HG03066 (cell line): ENCODE results near the gene IL18R1.

Source experiments
- ATAC-seq: cut with Tn5 transposase; IDR thresholded peaks from one replicate; pipeline ENCODE4 v1.9.1; 2021; ENCODE audit warnings: low read depth; ENCODE audit not compliant: unreplicated experiment

The IL18R1 gene

DNA sequence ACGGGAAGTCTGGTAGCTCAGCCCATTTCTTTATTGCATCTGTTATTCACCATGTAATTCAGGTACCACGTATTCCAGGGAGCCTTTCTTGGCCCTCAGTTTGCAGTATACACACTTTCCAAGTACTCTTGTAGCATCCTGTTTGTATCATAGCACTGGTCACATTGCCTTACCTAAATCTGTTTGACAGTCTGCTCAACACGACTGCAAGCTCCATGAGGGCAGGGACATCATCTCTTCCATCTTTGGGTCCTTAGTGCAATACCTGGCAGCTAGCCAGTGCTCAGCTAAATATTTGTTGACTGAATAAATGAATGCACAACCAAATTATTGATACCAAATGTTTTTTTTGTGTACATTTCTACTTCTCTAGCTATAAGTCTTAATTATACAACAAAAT is 11.2 kb upstream of the IL18R1 start:
- no peak for ATAC-seq

GRCh38 chr2:102345329-102345920 is 10.2 kb upstream of the IL18R1 start:
- ATAC-seq = no peak

DNA sequence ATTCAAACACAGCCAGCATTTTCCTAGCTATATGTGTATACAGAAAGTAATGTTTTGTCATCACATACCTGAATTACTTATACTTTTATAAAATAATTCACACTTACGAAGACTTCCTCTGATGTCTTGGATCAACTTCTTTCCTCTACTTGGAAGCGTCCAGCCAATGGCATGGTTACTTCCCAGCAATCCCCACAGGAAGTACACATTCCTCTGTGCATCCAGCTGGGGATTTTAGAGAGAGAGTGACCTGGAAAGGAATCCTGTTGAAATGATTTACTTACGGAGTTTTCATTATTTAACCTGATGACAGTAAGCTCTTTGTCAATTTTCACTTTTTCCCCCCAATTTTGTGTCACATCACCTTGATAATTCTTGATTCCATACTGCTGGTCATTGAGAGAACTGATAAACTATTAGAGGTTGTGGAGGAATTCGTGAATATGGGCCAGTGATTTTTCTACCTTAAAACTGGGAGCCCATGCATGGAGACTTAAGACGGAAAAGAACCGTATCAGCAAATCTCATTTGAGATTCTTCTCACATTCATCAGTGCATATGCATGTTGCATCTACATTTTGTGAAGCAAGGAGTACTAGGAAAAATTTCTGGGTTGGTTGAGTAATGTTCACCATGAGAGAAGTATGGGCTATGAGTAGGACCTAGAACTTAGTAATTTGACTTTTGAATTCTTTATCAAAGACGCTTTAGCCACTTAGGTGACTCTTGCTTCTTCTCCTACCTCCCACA is 9.0 kb upstream of the IL18R1 start:
- ATAC-seq = no peak

DNA sequence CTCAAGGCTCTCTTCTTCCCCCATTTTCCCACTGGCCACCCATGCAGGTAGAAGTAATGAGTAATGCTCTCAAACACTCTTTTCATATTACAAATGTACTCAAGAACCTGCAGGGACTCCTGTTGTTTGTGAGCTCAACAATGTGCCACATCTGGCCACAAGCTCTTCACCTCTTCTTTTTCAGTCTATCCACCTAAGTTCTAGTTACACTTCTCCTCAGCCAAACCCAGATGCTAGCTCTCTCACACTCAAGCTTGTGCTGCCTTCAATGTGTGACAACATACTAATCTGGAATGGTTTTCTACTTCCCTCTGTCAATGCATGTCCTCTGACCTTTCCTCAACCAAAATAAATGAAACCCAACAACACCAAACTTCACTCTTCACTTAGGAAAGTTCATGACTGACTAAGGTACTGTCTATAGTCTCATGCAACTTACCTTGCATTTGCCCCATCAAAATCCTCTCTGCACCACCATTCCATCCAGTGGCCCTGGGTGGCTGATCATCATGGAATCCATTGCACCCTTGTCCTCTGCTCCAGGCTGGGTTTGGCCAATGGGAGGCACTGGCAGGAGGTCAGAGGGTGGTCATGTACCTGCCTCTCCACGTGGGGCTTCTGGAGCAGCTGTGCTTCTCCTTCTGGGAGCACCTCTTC is 5.3 kb upstream of the IL18R1 start:
- ATAC-seq = no peak

DNA sequence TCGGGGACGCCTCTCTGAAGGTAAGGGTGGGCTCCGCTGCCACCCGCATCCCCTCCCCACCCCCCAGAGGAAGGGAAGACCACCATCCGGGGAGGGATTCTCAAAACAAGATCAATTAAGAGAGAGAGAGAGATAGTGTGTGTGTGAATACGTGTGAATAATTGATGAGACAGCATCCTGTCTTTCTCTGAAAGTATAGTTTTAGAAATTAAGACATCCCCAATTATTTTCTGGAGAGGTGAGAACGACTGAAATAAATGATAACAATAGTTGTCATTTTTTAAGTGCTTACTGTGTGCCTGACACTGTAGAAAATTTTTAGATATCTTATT is 751 bp downstream of the IL18R1 start:
- ATAC-seq = peak; percentile 9

GRCh38 chr2:102356741-102357140 is 1.1 kb downstream of the IL18R1 start:
- ATAC-seq = no peak

DNA sequence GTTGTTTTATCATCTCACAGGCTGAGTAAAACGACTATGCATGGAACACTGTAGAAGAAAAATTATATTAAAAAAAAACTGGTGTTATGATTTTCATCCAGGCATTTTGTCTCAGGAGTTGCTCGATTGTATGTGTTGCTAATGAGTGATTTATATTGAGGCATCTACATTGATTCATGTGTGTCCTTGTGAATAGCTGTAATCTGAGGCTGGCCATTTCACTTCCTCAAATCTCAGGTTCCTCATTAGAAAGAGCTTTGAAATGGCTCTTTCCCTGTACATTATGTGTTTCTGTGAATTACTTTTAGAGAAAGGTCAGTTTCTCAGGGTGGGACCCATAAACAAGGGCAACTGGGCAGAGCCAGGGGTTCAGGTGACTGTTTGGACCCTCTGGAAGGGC is 2.3 kb downstream of the IL18R1 start:
- ATAC-seq = no peak

DNA sequence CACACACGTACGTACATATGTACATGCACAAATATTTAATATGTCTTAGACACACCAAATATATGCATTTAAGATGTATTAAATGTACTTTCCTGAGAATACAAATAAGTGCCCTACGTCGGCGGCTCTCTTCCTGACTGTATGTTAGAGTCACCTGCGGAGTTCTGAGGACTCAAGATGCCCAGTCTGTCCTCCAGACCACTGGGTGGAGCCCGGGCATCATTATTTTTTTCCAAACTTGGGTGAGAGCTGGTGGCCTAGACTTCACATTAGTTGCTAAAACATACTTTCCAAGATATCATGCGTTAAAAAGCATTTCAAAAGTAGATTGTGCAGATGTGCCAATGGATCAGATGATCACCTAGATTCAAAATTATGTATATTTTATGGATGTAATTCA is 2.9 kb downstream of the IL18R1 start:
- no peak for ATAC-seq

DNA sequence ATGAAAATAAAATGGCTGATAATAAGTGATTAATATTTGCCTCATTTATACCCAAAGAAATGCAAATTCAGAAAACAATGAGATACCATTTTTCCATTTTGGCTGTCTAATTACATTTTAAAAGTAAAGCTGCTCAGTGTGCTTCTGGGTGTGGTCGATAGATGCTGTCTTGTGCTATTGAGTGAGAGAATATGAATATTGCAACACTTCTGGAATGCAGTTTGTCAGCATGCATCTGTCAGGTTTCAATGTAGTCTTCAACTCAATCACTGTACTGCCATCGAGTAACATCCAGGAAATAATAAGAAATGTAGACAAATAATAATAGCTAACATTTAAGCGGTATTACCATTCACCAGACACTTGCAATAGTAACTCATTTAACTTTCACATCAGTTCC is 3.9 kb downstream of the IL18R1 start:
- ATAC-seq = no peak

GRCh38 chr2:102361632-102362241 is 6.1 kb downstream of the IL18R1 start:
- ATAC-seq = no peak

- no peak for ATAC-seq
These were observed 10.2 kb downstream of the IL18R1 start for GRCh38 chr2:102365763-102366162.

DNA sequence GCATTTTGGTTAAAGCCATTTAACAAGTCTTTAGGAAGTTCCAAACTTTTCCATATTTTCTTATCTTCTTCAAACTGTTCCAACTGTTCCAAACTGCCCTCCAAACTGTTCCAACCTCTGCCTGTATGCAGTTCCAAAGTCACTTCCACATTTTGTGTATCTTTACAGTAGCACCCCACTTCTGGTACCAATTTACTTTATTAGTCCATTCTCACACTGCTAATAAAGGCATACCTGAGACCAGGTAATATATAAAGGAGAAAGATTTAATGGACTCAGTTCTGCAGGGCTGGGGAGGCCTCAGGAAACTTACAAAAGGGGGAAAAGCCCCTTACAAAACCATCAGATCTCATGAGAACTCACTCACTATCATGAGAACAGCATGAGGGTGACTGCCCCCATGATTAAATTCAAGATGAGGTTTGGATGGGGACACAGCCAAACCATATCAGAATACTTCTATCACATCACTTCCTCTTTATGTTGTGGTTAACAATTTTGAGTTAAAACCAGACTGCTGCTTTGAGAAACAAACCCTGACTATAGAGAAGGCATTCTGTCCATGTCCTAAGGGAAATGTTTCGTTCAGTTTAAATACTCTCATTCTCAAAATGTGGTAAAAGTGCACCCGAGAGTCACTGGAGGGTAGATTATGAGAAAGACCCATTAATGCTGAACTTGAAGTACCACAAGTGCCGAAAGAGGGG is 11.0 kb downstream of the IL18R1 start:
- peak; percentile 55 for ATAC-seq

DNA sequence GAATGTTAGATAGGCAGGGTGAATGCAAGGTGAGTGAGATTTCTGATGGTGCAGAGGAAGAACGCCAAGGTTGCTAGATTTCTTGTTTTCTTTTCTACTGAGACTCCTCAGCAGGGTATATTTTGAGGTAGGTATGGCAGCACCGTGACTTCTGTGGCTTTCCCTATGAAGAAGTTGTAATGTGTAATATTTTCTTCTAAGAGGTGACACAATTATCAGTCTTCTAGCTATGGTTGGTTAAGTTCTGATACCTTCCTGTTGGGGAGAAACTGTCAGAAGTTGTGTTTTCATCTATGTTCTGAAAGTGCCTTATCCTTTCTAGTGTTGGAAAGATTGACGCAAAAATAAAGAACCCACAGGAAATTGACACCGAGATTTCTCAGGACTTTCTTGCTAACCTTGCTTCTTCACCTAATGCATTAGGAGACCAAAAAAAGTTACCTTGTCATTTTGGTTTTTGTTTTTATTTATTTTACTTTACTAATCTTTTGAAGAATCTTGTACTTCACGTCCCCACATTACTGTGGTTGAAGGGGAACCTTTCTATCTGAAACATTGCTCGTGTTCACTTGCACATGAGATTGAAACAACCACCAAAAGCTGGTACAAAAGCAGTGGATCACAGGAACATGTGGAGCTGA is 11.9 kb downstream of the IL18R1 start:
- ATAC-seq = peak; percentile 71

- no peak for ATAC-seq
These were observed 13.0 kb downstream of the IL18R1 start for GRCh38 chr2:102368461-102369109.

DNA sequence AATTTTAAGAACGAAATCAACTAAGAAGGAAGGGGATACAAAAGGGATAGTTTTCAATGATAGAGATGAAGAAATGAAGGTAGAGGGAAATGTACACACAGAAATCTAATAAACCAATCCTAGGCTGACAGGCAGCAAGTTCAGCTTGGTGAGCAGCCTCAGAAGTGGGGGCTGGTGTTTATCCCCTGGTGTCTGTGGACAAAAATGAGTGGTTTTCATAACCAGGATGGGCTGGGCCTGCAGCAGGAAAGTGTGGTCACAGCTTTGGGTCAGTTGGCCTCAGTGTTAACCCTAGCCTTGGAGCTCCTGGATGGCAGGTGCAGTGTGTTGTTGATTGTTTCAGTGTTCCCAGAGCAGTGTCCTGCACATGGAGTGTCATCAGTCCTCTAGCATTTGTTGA is 14.3 kb downstream of the IL18R1 start:
- no peak for ATAC-seq

- no peak for ATAC-seq
These were observed 20.5 kb downstream of the IL18R1 start for GRCh38 chr2:102376052-102376591.

DNA sequence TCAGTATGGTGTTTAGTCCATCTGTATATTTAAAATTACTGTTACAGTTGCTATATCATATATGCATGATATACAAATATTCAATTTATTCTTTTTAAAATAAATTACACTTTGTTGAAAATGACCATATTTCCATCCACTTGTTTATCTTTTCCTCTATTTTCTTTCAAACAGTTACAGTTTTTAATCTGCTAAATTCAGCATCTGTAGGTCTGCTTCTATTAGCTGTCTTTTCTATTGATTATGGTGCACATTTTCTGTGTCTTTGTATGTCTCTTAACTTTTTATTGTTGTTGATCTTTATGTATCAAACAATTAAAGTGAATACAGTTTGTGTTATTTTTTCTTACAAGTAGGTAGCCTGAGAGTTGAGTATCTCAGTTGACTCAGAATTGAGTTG is 28.1 kb downstream of the IL18R1 start:
- no peak for ATAC-seq

- ATAC-seq = no peak
These were observed 29.9 kb downstream of the IL18R1 start for GRCh38 chr2:102385522-102385921.

DNA sequence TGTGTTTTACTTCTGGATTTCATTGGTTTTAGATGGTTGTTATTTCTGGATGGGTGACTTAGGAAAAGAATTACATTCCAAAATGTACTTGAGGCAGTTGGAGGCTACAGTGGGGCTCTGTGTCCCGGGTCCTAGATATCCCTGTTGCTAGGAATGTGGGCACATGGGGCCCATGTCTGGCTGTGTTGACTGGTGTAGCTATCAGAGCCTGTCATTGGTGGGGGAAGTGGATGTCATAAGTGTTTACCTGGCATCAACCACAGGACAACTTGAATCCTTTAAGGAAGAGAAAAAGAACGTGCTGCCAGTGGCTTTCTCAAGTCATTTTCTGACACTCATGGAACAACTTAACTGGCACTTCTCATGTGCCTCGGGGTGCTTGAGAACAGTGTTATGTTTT is 30.4 kb downstream of the IL18R1 start:
- no peak for ATAC-seq
